Measurements from ENCODE around the gene FAM124A.

DNA sequence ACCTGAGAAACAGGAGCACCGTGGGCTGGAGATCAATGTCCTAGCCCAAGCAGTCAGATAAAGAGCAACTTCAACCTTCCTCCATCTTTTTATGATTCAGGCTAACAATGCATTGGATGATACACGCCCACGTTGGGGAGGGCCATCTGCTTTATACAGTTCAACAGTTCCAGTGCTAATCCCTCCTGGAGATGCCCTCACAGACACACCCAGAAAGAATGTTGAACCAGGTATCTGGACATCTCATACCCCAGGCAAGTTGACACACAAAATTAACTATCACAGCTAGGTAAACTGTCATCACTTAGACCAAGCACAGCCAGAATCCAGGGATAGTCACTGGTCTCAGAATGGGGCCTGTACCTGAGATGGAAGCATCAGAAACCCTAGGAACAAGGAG is 96.7 kb downstream of the FAM124A start:
- TF ChIP-seq EZH2 (IDR thresholded peaks at IDR 0.05; ENCODE audit: insufficient read depth, poor library complexity, severe bottlenecking) = no peak
- TF ChIP-seq EZH2phosphoT487 (IDR thresholded peaks at IDR 0.05; ENCODE audit: insufficient read depth, low read depth) = no peak
